Stimulated activated CD4-positive, alpha-beta T cell treated with anti-CD3 and anti-CD28 coated beads, Interleukin-1b, Interleukin-23, amount 100 ng/mL, for 24 hours (primary cell): ENCODE results near the gene OSBPL8.

ENCODE experiments used
- DNase-seq, 4 experiments: peaks; one replicate each; pipeline ENCODE4 v3.0.0-alpha.2; 2020; ENCODE audit warnings: low read depth in 4 of 4, low spot score in 1 of 4

Gene OSBPL8

GRCh38 chr12:76559400-76560085 is at the start of gene OSBPL8:
OSBPL8 (minus strand) TSS chr12:76559771; CDS start chr12:76487551, 72,220 bp downstream.
- DNase-seq = peak; percentile 92 to 95 (median 94)

GRCh38 chr12:76608070-76608469 is 48.5 kb upstream of the OSBPL8 start:
- no peak for DNase-seq

GRCh38 chr12:76595056-76595455 is 35.5 kb upstream of the OSBPL8 start:
- no peak for DNase-seq

- DNase-seq = no peak
Observed at GRCh38 chr12:76591476-76591875, 31.9 kb upstream of the OSBPL8 start.

- no peak for DNase-seq
Observed at GRCh38 chr12:76590131-76590530, 30.6 kb upstream of the OSBPL8 start.

- DNase-seq = no peak
Observed at GRCh38 chr12:76588881-76589565, 29.5 kb upstream of the OSBPL8 start.

GRCh38 chr12:76587428-76588178 is 28.0 kb upstream of the OSBPL8 start:
- DNase-seq = no peak

- peak in 1 of 4 experiments; percentile 2 for DNase-seq
Observed at GRCh38 chr12:76586764-76587395, 27.3 kb upstream of the OSBPL8 start.

- DNase-seq = no peak
Observed at GRCh38 chr12:76583301-76583700, 23.7 kb upstream of the OSBPL8 start.

- DNase-seq = no peak
Observed at GRCh38 chr12:76573840-76574373, 14.3 kb upstream of the OSBPL8 start.

- no peak for DNase-seq
Observed at GRCh38 chr12:76571256-76571655, 11.7 kb upstream of the OSBPL8 start.

- no peak for DNase-seq
Observed at GRCh38 chr12:76569685-76570604, 10.4 kb upstream of the OSBPL8 start.

- no peak for DNase-seq
Observed at GRCh38 chr12:76568888-76569551, 9.4 kb upstream of the OSBPL8 start.

- no peak for DNase-seq
Observed at GRCh38 chr12:76568130-76568529, 8.6 kb upstream of the OSBPL8 start.

GRCh38 chr12:76563061-76563460 is 3.5 kb upstream of the OSBPL8 start:
- no peak for DNase-seq

GRCh38 chr12:76562130-76562529 is 2.6 kb upstream of the OSBPL8 start:
- DNase-seq = no peak

- DNase-seq = no peak
Observed at GRCh38 chr12:76560086-76560491, 518 bp upstream of the OSBPL8 start.

GRCh38 chr12:76558684-76559399 is 729 bp downstream of the OSBPL8 start:
- peak; percentile 44 to 73 (median 58) for DNase-seq

- DNase-seq = no peak
Observed at GRCh38 chr12:76556368-76556767, 3.2 kb downstream of the OSBPL8 start.
